SW 1271 (cell line): ENCODE measurements around the gene TNFRSF21.
"Not testable (repeated sequence)": the region's sequence is repeated elsewhere in the genome, so short reads cannot be mapped to it uniquely, and the experiment has no call there.

Source experiments
- DNase-seq, 2 experiments: peaks; one replicate each; lab custom pipeline; 2025; lab: John Stamatoyannopoulos, UW

TNFRSF21 gene

GRCh38 chr6:47223251-47223650 is 86.5 kb downstream of the TNFRSF21 start:
- DNase-seq: not testable (repeated sequence)

GRCh38 chr6:47221565-47221964 is 88.1 kb downstream of the TNFRSF21 start:
- no peak for DNase-seq

DNA sequence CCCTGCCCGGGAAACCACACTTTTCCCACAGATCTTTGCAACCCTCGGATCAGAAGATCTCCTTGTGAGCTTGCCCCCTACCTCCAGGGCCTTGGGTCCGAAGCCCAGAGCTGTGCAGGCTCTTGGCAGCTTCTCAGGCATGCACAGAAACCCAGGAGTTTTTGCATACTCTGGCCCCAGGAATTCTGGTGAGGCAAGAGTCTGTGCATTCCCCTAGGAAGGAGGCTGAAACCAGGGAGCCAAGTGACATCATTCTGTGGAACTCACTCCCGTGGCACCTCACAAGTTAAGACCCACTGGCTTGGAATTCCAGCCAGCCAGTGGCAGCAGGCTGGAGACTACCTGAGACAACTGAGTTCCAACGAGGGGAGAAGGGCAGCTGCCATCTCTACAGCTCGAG is 100.1 kb downstream of the TNFRSF21 start:
- no peak for DNase-seq

- DNase-seq: no peak
Observed at GRCh38 chr6:47207261-47207660, 102.4 kb downstream of the TNFRSF21 start.

GRCh38 chr6:47206626-47207025 is 103.1 kb downstream of the TNFRSF21 start:
- DNase-seq: no peak

DNA sequence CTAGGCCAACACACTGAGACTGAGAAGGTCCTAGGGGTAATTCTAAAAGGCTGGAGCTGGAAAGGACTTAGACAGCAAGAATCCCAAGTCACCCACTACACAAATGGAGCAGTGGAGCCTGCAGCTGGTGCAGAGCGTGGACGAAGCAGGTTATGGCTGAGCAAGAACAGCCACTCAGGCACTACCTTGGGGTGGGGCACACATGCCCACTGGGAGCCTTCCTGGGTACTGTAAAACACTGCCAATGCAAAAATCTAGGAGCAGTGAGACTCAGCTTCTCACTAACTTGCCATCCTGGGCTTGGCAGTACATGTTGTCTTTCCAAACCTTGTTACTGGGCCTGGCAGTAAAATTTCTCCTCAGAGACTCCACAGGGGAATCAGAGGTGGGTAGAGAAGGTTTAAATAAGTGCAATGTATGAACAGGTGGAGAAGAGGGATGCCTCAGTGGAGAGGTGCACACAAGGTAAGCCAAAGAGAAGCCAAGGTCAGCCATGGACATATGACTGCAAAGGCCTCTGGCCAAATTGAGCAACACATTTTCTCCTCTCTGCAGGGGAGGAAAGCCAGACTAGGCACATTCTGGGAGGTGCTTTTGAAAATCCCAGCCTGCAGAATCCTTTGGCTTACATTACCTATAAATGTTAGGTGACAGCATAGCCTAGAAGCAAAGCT is 105.6 kb downstream of the TNFRSF21 start:
- DNase-seq: no peak

- no peak for DNase-seq
Observed at GRCh38 chr6:47203266-47203937, 106.3 kb downstream of the TNFRSF21 start.

DNA sequence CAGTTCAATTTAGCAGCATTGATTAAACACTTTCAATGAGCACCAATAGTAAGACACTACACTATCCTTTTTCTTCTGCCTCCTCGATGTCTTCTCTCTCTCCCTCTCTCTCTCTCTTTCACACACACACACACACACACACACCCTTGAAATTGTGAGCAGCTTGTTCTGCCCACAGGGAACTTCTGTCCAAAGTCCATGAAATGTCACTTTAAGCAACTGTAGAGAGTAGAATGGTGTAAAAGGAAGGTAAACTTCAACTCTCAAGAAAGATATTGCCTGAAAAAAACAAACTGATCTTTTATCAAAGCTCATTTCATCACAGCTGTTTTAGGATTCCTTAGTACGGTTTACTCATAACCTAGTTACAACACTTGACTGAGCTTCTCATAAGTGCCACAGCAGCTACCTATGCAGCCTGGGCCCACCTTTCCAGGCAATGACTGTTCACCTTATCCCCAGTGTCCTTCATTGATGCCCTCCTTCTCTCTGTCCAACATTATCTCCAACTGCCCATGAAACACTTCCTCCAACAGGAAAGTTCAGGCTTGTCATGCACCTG is 107.0 kb downstream of the TNFRSF21 start:
- no peak for DNase-seq

DNA sequence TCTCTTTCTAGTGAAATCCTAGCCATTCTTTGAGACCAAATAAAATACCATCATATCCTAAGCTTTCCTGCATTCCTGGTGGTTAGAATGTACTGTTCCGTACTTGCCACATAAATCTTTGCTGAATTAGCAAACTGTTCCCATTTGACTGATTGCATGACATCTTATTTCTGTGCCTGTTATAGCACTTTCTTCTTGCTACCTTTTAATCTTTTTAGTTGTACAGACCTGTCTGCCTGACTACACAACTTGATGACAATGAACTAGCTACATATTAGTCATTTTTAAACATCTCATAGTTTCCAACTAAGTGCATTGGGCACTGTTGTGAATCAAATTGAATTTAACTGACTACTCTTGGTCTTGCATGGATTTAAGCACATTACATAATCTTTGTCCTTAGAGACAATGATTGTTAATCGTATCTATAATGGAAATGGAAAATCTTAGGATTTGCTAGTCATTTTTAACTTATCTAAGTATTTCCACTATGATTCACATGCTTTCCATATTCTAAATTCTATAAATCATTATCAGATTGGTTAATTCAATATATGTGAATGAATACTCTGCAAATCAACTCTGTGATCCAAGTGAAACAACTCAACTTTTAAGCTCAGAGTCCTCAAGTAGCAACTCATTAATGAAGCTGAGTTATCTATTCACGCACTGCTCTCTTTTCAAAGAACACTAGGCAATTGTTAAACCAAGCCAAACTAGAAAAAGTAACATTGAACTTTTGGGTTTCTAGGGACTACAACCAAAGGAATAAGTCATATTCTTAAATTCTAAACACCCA is 109.0 kb downstream of the TNFRSF21 start:
- no peak for DNase-seq

- DNase-seq: no peak
Observed at GRCh38 chr6:47197682-47198640, 111.7 kb downstream of the TNFRSF21 start.

DNA sequence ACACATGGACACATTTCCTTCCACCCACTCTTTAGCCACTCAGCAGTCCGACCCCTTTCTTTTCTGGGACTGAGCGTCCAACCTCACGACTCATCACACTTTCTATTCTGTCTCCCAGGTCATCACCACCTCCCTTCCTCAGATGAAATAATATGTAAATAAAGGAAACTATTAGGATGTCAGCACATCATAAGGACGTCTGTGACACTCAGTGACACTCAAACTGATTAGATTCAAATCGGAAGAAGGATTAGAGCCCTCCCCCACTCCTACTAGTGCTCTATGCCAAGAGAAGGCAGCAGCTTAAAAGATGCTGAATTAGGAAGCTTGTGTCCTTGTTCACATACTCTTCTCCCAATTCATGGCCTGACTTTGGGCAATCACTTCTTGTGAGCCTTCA is 113.6 kb downstream of the TNFRSF21 start:
- DNase-seq: no peak

DNA sequence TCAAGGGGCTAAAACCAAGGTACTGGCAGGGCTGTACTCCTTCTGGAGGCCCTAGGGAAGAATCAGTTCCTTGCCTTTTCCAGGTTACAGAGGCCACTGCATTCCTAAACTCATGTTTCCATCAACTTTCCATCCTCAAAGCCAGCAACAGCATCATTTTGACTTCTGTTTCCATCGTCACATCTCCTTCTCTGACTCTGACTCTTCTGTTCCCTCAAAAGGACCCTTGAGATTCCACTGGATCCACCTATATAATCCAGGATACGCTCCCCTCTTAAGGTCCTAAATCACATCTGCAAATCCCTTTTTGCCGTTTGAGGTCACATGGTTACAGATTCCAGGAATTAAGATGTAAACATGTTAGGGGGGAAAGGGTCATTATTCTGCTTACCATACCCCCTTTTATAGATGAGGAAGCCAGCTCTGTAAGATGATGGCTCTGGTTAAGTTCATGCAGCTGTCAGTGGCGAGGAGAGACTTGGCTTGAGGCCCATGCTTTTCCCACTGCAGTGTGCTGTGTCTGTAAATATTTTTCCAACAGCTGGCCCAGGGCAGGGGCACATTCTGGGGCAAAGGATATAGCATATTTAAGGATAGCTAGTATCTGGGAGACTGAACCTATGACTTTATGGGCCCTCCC is 114.6 kb downstream of the TNFRSF21 start:
- no peak for DNase-seq

GRCh38 chr6:47188588-47189021 is 121.1 kb downstream of the TNFRSF21 start:
- DNase-seq: peak in 1 of 2 experiments; percentile 40

DNA sequence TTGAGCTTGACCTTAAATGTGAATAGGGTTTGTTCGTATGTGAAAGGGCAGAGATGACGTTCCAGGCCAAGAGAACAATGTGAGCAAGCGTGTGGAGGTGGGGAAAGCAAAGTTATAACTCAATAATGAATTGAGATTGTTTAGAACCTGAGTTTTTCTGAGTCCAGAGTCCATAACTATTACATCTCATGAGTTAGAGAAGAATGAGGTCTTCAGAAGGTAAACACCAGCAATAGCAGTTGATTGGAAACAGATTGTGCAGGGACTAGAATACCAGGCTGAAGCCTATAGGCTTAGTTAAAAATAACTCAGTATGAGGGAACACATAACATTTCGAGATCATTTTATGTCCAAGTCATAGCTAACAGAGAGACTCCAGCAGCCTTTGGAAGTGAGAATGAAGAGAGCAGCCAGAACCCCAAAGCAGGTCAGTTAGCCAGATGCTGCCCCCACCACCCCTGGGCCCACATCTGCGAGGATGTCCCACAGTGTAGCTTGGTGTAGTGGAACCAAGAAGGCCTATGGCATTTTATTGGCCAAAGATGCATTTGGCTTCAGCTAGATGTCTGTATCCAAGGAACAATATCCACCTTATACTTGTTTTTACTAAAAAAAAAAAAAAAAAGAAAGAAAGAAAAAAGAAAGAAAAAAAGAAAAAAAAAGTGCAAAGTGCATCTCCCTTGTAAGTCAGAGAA is 121.7 kb downstream of the TNFRSF21 start:
- no peak for DNase-seq

DNA sequence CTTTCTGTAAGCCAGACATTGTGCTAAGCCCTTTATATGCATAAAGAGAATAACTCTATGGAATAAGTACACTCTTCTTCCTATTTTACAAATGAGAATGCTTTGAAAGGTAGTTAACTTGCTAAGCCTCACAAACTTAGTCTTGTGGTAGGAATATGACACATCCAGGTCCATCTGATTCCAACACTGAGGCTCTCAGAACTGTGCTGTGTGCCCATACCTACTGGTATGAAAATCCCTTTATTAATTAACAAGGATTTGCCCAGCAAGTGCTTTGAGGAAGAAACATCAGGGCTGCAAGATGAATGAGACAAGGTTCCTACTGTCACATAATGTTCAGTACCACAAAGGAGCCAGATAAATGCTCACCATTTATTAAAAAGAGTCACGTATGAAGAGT is 122.6 kb downstream of the TNFRSF21 start:
- DNase-seq: no peak

GRCh38 chr6:47182291-47182957 is 127.3 kb downstream of the TNFRSF21 start:
- DNase-seq: no peak

DNA sequence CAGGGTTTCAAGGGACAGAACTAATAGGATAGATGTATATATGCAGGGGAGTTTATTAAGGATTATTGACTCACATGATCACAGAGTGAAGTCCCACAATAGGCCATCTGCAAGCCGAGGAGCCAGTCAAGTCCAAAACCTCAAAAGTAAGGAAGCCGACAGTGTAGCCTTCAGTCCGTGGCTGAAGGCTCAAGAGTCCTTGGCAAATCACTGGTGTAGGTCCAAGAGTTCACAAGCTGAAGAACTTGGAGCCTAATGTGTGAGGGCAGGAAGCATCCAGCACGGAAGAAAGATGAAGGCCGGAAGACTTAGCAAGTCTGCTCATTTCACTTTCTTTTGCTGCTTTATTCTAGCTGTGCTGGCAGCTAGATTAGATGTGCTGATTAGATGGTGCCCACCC is 128.0 kb downstream of the TNFRSF21 start:
- no peak for DNase-seq
